Measurements from ENCODE around the gene PRKCQ. TPM values are rescaled to one million over a fixed set of nuclear protein-coding genes. Genes with fewer than 3 reads are reported as not detected.

PRKCQ gene
- total RNA-seq, 2 donors from 2014 or later: 0.38 to 0.74 TPM

- no peak for DNase-seq (ENCODE audit: low spot score)
- intact Hi-C loops (cut with DNase I): no loop called here
Observed at GRCh38 chr10:6504296-6504695, 75.8 kb downstream of the PRKCQ start.

GRCh38 chr10:6503171-6503570, 76.9 kb downstream of the PRKCQ start:
- no peak for DNase-seq (ENCODE audit: low spot score)
- intact Hi-C loops (cut with DNase I): no loop called here

DNA sequence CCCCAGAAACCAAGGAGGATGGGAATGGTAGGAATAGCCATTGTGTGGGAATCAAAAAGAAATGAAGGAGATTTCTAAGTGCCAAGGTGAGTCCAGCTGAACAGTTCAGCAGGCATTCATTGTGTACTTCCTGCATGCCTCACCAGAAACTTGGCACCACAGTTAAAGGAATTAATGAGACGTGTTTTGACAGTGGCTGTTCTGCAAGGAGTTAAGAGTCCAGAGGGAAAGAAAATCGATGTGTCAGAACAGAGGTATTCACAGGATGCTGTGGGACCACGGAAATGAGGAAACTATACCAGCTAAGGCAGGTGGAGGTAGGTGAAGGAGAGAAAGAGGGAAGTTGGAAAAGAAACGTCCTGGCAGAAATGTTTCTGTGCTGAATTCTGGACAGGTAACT, 78.1 kb downstream of the PRKCQ start:
- DNase-seq (ENCODE audit: low spot score): no peak
- intact Hi-C loops (cut with DNase I): no loop called here

- no peak for DNase-seq (ENCODE audit: low spot score)
- intact Hi-C loops (cut with DNase I): no loop called here
Observed at GRCh38 chr10:6499974-6500373, 80.1 kb downstream of the PRKCQ start.

- no peak for DNase-seq (ENCODE audit: low spot score)
- intact Hi-C loops (cut with DNase I): no loop called here
Observed at GRCh38 chr10:6498771-6499170, 81.3 kb downstream of the PRKCQ start.

GRCh38 chr10:6497620-6498019, 82.5 kb downstream of the PRKCQ start:
- intact Hi-C loops (cut with DNase I): no loop called here
- no peak for DNase-seq (ENCODE audit: low spot score)

DNA sequence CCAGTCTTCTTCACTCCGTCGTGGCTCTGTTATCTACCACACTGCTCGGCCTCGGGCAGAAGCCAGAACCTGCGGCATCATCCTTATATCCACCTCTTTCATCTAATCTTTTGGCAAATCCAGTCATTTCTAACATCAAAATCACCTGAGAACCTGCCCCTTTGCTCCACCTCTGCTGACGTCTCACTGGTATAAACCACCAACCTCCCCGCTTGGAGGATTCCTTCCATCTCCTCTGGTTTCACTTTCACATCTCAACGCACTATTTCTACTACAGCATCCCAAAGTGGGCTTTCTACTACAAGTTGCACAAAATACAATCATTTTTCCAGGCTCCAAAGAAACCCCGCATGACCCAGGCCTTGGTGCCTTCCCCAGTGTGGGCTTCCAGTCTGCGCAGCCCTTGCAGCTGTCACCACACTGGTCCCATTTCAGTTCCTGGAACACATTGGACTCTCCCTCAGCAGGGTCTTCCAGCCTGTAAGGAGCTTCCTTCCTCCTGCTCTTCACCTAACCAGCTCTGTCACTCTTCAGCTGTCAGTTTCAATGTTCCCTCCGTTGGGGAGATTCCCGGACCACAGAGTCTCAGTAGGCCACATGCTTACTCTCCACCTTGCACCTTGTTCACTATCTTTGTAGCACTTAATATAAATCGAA, 85.0 kb downstream of the PRKCQ start:
- DNase-seq (ENCODE audit: low spot score): no peak
- intact Hi-C loops (cut with DNase I): no loop called here

- no peak for DNase-seq (ENCODE audit: low spot score)
- intact Hi-C loops (cut with DNase I): no loop called here
Observed at GRCh38 chr10:6494442-6494819, 85.6 kb downstream of the PRKCQ start.

DNA sequence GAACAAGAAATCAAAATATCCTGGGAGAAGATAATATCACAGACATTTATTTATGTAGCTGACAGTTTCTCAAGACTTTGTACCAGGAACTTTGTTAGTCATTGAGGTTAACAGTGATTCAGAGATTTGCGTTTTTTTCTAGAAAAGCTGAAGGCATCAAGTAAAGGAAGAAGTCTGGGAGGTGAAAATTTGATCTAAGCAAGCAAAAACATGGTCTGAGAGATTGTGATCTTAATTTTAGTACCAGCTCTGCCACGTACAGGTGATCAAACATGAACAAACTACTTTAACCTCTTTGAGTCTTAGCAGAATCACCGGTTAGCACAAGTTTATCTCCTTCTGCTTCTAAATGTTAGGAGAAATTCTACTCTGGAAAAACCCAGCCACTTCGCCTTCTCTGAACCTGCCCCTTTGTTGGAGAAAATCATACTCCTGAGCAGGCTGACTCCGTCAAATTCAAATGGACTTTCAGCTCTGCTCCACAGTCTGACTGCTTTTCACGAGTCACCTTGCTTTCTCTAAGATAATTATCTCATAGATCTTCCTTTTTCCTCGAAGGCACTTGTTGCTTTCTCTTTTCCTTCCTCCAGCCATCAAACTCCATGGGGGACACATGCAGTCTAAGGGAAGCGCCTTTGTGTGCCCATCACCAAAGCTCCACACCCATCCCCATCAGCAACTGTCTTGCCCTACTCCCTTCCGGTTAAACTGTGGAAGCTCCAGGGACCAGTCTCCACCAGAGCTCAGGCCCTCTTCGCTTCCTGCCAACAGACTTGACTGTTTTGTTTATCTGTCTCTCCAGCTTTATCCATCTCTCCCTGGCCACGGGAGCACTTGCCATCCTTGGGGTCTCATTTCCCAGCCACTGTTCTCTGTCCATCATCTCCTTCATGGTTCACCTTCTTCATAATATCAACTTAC, 86.3 kb downstream of the PRKCQ start:
- no peak for DNase-seq (ENCODE audit: low spot score)
- intact Hi-C loops (cut with DNase I): no loop called here

DNA sequence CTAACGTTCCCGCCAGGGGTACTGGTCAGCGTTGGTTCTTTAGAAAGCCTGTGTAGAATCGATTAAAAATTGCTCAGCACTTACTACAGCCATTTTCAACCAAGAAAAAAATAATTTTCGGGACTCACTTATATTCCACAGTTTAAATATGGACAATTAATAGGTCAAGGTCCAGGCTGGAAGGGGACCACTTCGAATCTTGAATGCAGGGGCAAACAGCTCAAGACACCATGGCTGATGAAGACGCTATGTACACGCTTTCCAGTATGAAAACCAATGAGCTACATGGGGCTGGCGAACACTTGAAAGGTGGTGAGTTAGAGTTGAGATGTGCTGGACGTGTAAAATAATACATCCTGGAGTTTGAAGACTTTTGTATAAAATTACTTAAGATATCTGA, 87.2 kb downstream of the PRKCQ start:
- DNase-seq (ENCODE audit: low spot score): no peak
- intact Hi-C loops (cut with DNase I): no loop called here

GRCh38 chr10:6491841-6492609, 88.1 kb downstream of the PRKCQ start:
- intact Hi-C loops (cut with DNase I): no loop called here

DNA sequence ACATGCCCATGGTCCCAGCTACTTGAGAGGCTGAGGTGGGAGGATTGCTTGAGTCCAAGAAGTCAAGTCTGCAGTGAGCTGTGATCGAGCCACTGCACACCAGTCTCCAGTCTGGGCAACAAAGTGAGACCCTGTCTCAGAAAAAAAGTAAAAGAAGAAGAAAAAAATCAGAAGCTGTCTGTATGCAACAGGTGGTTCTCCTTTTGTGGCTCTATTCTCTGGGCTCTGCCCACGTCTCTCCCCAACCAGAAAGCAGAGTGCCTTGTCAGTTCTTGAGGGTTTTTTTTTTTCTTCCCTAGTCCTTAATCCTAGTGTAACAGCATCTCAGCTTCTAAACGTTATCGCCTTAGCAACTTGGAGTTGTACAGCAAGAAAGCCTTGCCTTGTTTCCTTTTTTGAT, 89.5 kb downstream of the PRKCQ start:
- DNase-seq (ENCODE audit: low spot score): no peak
- intact Hi-C loops (cut with DNase I): no loop called here

More at GRCh38 chr10:6491841-6492609, 88.1 kb downstream of the PRKCQ start:
- DNase-seq (ENCODE audit: low spot score): no peak

GRCh38 chr10:6487920-6488319, 92.2 kb downstream of the PRKCQ start:
- intact Hi-C loops (cut with DNase I): no loop called here

DNA sequence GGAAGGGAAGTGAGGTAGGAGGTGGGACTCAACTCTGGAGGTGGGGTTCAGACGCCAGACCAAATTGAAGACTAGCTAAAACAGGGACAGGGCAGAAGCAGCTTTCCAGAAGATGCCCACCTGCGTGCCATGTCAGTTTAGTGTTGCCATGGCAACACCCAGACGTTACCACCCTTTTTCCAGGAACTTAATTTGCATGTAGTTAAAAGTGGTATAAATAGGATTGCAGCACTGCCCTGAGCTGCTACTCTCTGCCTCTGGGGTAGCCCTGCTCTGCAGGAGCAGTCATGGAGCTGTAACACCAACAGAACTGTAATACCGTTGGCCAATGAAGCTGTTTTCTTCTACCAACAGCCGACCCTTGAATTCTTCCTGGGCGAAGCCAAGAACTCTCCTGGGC, 93.8 kb downstream of the PRKCQ start:
- intact Hi-C loops (cut with DNase I): no loop called here
- DNase-seq (ENCODE audit: low spot score): no peak

More at GRCh38 chr10:6487920-6488319, 92.2 kb downstream of the PRKCQ start:
- no peak for DNase-seq (ENCODE audit: low spot score)

- DNase-seq (ENCODE audit: low spot score): no peak
- intact Hi-C loops (cut with DNase I): no loop called here
Observed at GRCh38 chr10:6482737-6483357, 97.2 kb downstream of the PRKCQ start.

- intact Hi-C loops (cut with DNase I): no loop called here
Observed at GRCh38 chr10:6478722-6479121, 101.4 kb downstream of the PRKCQ start.

GRCh38 chr10:6476989-6477388, 103.1 kb downstream of the PRKCQ start:
- intact Hi-C loops (cut with DNase I): no loop called here
- no peak for DNase-seq (ENCODE audit: low spot score)

More at GRCh38 chr10:6478722-6479121, 101.4 kb downstream of the PRKCQ start:
- no peak for DNase-seq (ENCODE audit: low spot score)

GRCh38 chr10:6474871-6475270, 105.2 kb downstream of the PRKCQ start:
- intact Hi-C loops (cut with DNase I): no loop called here
- DNase-seq (ENCODE audit: low spot score): no peak

DNA sequence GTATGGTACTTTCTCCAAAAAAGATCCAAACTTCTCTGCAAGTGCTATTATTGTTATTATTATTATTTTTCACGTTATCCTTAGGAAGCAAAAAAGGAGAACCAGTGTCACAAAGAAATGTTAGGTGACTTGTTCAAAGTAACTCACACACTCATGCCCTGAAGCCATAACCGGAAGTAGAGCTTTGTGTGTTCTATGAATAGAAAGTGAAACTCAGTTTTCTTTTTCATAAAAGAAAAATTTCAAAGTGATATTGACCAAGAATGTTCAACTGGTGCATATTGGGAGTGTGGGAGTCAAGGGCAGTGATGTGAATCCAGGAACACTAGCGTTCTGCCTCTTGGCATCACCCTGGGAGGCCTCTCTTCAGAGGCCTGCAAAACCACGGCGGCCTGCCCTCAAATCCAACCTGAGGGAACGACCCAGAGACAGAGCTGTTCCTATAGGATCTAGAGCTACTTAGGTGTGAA, 106.1 kb downstream of the PRKCQ start:
- DNase-seq (ENCODE audit: low spot score): no peak
- intact Hi-C loops (cut with DNase I): no loop called here
